HEK293T (cell line): Measurements from ENCODE around the gene WWOX.

ENCODE experiments used
- CTCF ChIA-PET: fragments of 350-600 bp; formaldehyde crosslinking; extraction: SDS; loops from one replicate; lab custom pipeline; 2021; ENCODE audit warnings: antibody characterized with exemption, inconsistent platforms; lab: Yijun Ruan, JAX
- POLR2A ChIA-PET: fragments of 350-600 bp; formaldehyde crosslinking; extraction: SDS; loops from one replicate; lab custom pipeline; 2020; ENCODE audit warnings: antibody characterized with exemption, inconsistent platforms; lab: Yijun Ruan, JAX
- DNase-seq: peaks from one replicate; pipeline ENCODE4 v3.0.0; 2012; ENCODE audit warnings: mixed read lengths; ENCODE audit errors: extremely low spot score
- ARNT ChIP-seq: fragments of 450-650 bp; IDR thresholded peaks from 2 replicates; pipeline ENCODE4 v1.6.1; 2017; ENCODE audit warnings: mild to moderate bottlenecking
- BHLHE40 ChIP-seq: fragments of 450-650 bp; IDR thresholded peaks from 2 replicates; pipeline ENCODE4 v1.6.1; 2016; ENCODE audit warnings: mild to moderate bottlenecking, moderate library complexity, borderline replicate concordance
- CTBP1 ChIP-seq: fragments of 450-650 bp; IDR thresholded peaks from 2 replicates; pipeline ENCODE4 v1.6.1; 2016; ENCODE audit warnings: borderline replicate concordance
- ELF4 ChIP-seq: fragments of 450-650 bp; IDR thresholded peaks from 2 replicates; pipeline ENCODE4 v1.6.1; 2017; ENCODE audit warnings: antibody characterized with exemption
- FOXA1 ChIP-seq: fragments of 450-650 bp; IDR thresholded peaks from 2 replicates; pipeline ENCODE4 v1.6.1; 2016; ENCODE audit warnings: mild to moderate bottlenecking
- FOXK2 ChIP-seq: fragments of 450-650 bp; IDR thresholded peaks from 2 replicates; pipeline ENCODE4 v1.6.1; 2016; ENCODE audit warnings: mild to moderate bottlenecking
- FOXM1 ChIP-seq: fragments of 450-650 bp; IDR thresholded peaks from 2 replicates; pipeline ENCODE4 v1.6.1; 2017; ENCODE audit warnings: mild to moderate bottlenecking, borderline replicate concordance
- HDGF ChIP-seq: fragments of 450-650 bp; IDR thresholded peaks from 2 replicates; pipeline ENCODE4 v1.6.1; 2017; ENCODE audit warnings: antibody characterized with exemption, borderline replicate concordance
- L3MBTL2 ChIP-seq: fragments of 450-650 bp; conservative IDR thresholded peaks from 2 replicates; pipeline ENCODE4 v1.6.1; 2016; ENCODE audit warnings: mild to moderate bottlenecking
- LEF1 ChIP-seq: fragments of 450-650 bp; IDR thresholded peaks from 2 replicates; pipeline ENCODE4 v1.6.1; 2017; ENCODE audit warnings: mild to moderate bottlenecking, borderline replicate concordance
- NFRKB ChIP-seq: fragments of 450-650 bp; IDR thresholded peaks from 2 replicates; pipeline ENCODE4 v1.6.1; 2016; ENCODE audit warnings: mild to moderate bottlenecking, moderate library complexity
- PKNOX1 ChIP-seq: fragments of 450-650 bp; IDR thresholded peaks from 2 replicates; pipeline ENCODE4 v1.6.1; 2016
- SP1 ChIP-seq: fragments of 450-650 bp; IDR thresholded peaks from 2 replicates; pipeline ENCODE4 v1.6.1; 2017
- SUZ12 ChIP-seq: fragments of 450-650 bp; IDR thresholded peaks from 2 replicates; pipeline ENCODE4 v1.6.1; 2016; ENCODE audit warnings: mild to moderate bottlenecking
- TARDBP ChIP-seq: fragments of 450-650 bp; IDR thresholded peaks from 2 replicates; pipeline ENCODE4 v1.6.1; 2016
- ZNF384 ChIP-seq: fragments of 450-650 bp; IDR thresholded peaks from 2 replicates; pipeline ENCODE4 v1.6.1; 2016

Gene WWOX

GRCh38 chr16:78065319-78065718, 34.1 kb upstream of the WWOX start:
- ChIA-PET POLR2A (no interaction called here), CTCF (no interaction called here)
- no peak for TF ChIP-seq ARNT
- TF ChIP-seq SUZ12, result no peak
- no peak for DNase-seq

GRCh38 chr16:78069913-78070312, 29.5 kb upstream of the WWOX start:
- ChIA-PET POLR2A (no interaction called here), CTCF (no interaction called here)
- no peak for DNase-seq
- no peak for TF ChIP-seq TARDBP

GRCh38 chr16:78072275-78072674, 27.2 kb upstream of the WWOX start:
- TF ChIP-seq L3MBTL2, result no peak
- no peak for TF ChIP-seq CTBP1
- TF ChIP-seq LEF1, result no peak
- no peak for TF ChIP-seq TARDBP
- no peak for TF ChIP-seq FOXA1
- TF ChIP-seq SUZ12, result no peak
- TF ChIP-seq NFRKB, result no peak
- no peak for TF ChIP-seq HDGF
- TF ChIP-seq ZNF384, result no peak
- no peak for TF ChIP-seq PKNOX1
- TF ChIP-seq FOXK2, result no peak
- no peak for TF ChIP-seq FOXM1
- no peak for TF ChIP-seq ELF4
- TF ChIP-seq BHLHE40, result no peak
- no peak for TF ChIP-seq ARNT
- TF ChIP-seq SP1, result no peak
- DNase-seq, result no peak
- CTCF ChIA-PET, result no interaction called here
- POLR2A ChIA-PET, result no interaction called here

- no peak for DNase-seq
- CTCF ChIA-PET, result no interaction called here
- POLR2A ChIA-PET, result no interaction called here
- TF ChIP-seq HDGF, result no peak
- TF ChIP-seq TARDBP, result no peak
- TF ChIP-seq FOXK2, result no peak
Observed at GRCh38 chr16:78075800-78076199, 23.7 kb upstream of the WWOX start.

GRCh38 chr16:78081341-78081740, 18.1 kb upstream of the WWOX start:
- DNase-seq, result no peak
- CTCF ChIA-PET, result interaction anchor here (0.6 kb wide), 1 partner anchor 12 kb away, joined by 3 read pairs; no protein-coding TSS in a partner anchor
- TF ChIP-seq LEF1 (no peak), BHLHE40 (no peak), FOXA1 (no peak), TARDBP (no peak), HDGF (no peak), FOXM1 (no peak), L3MBTL2 (no peak), ARNT (no peak), FOXK2 (no peak), SUZ12 (no peak), CTBP1 (no peak), ELF4 (no peak)
- POLR2A ChIA-PET, result no interaction called here

- POLR2A ChIA-PET, result interaction anchor here (0.8 kb wide), 1 partner anchor 7 kb away, joined by 3 read pairs; the partner anchor contains the start of gene WWOX
- no peak for TF ChIP-seq CTBP1
- no peak for TF ChIP-seq ARNT
- no peak for TF ChIP-seq ELF4
- no peak for TF ChIP-seq FOXK2
- TF ChIP-seq SP1, result no peak
- TF ChIP-seq L3MBTL2, result no peak
- no peak for TF ChIP-seq NFRKB
- no peak for TF ChIP-seq TARDBP
- no peak for TF ChIP-seq FOXA1
- no peak for TF ChIP-seq HDGF
- TF ChIP-seq FOXM1, result no peak
- TF ChIP-seq SUZ12, result no peak
- TF ChIP-seq BHLHE40, result no peak
- TF ChIP-seq ZNF384, result no peak
- CTCF ChIA-PET, result no interaction called here
- no peak for DNase-seq
Observed at GRCh38 chr16:78091419-78091818, 8.0 kb upstream of the WWOX start.

GRCh38 chr16:78092758-78093157, 6.7 kb upstream of the WWOX start:
- no peak for DNase-seq
- CTCF ChIA-PET, result interaction anchor here (1.3 to 1.4 kb wide), 2 partner anchors 13 to 433 kb away, joined by 3 to 4 read pairs; no protein-coding TSS in a partner anchor
- no peak for TF ChIP-seq CTBP1
- no peak for TF ChIP-seq FOXM1
- TF ChIP-seq NFRKB, result no peak
- no peak for TF ChIP-seq LEF1
- POLR2A ChIA-PET, result no interaction called here

- POLR2A ChIA-PET, result no interaction called here
Observed at GRCh38 chr16:78094166-78094565, 5.3 kb upstream of the WWOX start.

More at GRCh38 chr16:78094166-78094565, 5.3 kb upstream of the WWOX start:
- CTCF ChIA-PET, result interaction anchor here (0.7 kb wide), 1 partner anchor 9 kb away, joined by 4 read pairs; no protein-coding TSS in a partner anchor
- no peak for DNase-seq
- TF ChIP-seq LEF1 (no peak), FOXK2 (no peak), FOXM1 (no peak), ARNT (no peak), TARDBP (no peak)
